Spleen (tissue), 11 donors: Measurements from ENCODE around the gene ICOS. TPM values are rescaled to one million over a fixed set of nuclear protein-coding genes. Genes with fewer than 3 reads are reported as not detected.

Experiments used
- DNase-seq: peaks from one replicate; pipeline ENCODE4 v3.0.0-alpha.2; 2020
- H3K27ac ChIP-seq, 8 donors: fragments of 200-600 bp; sonication (generic) in 7 of 8; 1 replicate in 4 of 8; 2 replicates in 4 of 8; pipeline versions ENCODE4 v1.5.0 to v1.8.0; 2016 to 2021; ENCODE audit warnings: inconsistent platforms in 4 of 8, mild to moderate bottlenecking in 4 of 8, moderate library complexity in 1 of 8
- H3K27me3 ChIP-seq, 7 donors: fragments of 200-600 bp; sonication (generic) in 6 of 7; replicated peaks in 1 of 7; 1 replicate in 4 of 7; 2 replicates in 3 of 7; pipeline versions ENCODE4 v1.5.0 to v1.8.0; 2016 to 2021; ENCODE audit warnings: inconsistent platforms in 3 of 7, mild to moderate bottlenecking in 1 of 7
- H3K36me3 ChIP-seq, 6 donors: fragments of 200-600 bp; sonication (generic) in 5 of 6; 1 replicate in 4 of 6; 2 replicates in 2 of 6; pipeline versions ENCODE4 v1.5.0 to v1.8.0; 2016 to 2021; ENCODE audit warnings: inconsistent platforms in 2 of 6
- H3K4me1 ChIP-seq, 6 donors: fragments of 200-600 bp; sonication (generic) in 5 of 6; 1 replicate in 3 of 6; 2 replicates in 3 of 6; pipeline versions ENCODE4 v1.5.0 to v1.8.0; 2016 to 2021; ENCODE audit warnings: inconsistent platforms in 3 of 6
- H3K4me3 ChIP-seq, 8 donors: fragments of 200-600 bp; sonication (generic) in 7 of 8; 1 replicate in 4 of 8; 2 replicates in 4 of 8; pipeline versions ENCODE4 v1.5.0 to v1.8.0; 2016 to 2021; ENCODE audit warnings: inconsistent platforms in 4 of 8, mild to moderate bottlenecking in 4 of 8, moderate library complexity in 2 of 8
- H3K9me3 ChIP-seq, 8 donors: fragments of 200-600 bp; sonication (generic) in 7 of 8; 1 replicate in 4 of 8; 2 replicates in 4 of 8; pipeline versions ENCODE4 v1.5.0 to v1.8.0; 2016 to 2021; ENCODE audit warnings: inconsistent platforms in 4 of 8
- CTCF ChIP-seq, 11 experiments: fragments of 200-600 bp in 7 of 11; fragments of 450-650 bp in 4 of 11; sonication (generic) in 4 of 11; IDR thresholded peaks in 8 of 11; conservative IDR thresholded peaks in 3 of 11; 1 replicate in 7 of 11; 2 replicates in 4 of 11; pipeline versions ENCODE4 v1.4.0 to v1.8.0; 2016 to 2021; ENCODE audit warnings: antibody characterized with exemption in 11 of 11, inconsistent platforms in 4 of 11, mild to moderate bottlenecking in 1 of 11
- POLR2A ChIP-seq, 3 donors: fragments of 450-650 bp; IDR thresholded peaks; one replicate each; pipeline ENCODE4 v1.5.1; 2017; ENCODE audit warnings: antibody characterized with exemption in 3 of 3, mild to moderate bottlenecking in 1 of 3
- POLR2AphosphoS5 ChIP-seq, 3 donors: sonication (generic); formaldehyde crosslinking; IDR thresholded peaks; one replicate each; pipeline ENCODE4 v1.5.1; 2017; ENCODE audit warnings: antibody characterized with exemption in 3 of 3
- WGBS, 5 donors: extraction: QIAGEN DNeasy Blood & Tissue Kit in 3 of 5; methylation state at CpG; one replicate each; pipeline versions ENCODE4 v1.1.5 to v1.1.7; 2013 to 2018; 5-methylcytosine and 5-hydroxymethylcytosine counted together
- intact Hi-C: fragments of 100-400 bp; cut with DNase I; formaldehyde crosslinking; loops from one replicate; pipeline ENCODE4 v1.15.0; 2023; ENCODE audit warnings: low total_unique reads
- polyA plus RNA-seq, 3 donors: library from polyadenylated mRNA; stranded (reverse); fragments of 200-250 nt; gene quantifications; one replicate each; pipeline ENCODE4 v1.2.1, GENCODE V29; 2013
- total RNA-seq, 7 donors: library from RNA; depleted of rRNA in 3 of 7; stranded (reverse); fragments of >200 nt in 3 of 7; fragmentation: NEBNext Ultra II Directional in 4 of 7; extraction: Animal tissue kit (Norgen Biotek cat#: 25700) in 4 of 7; gene quantifications; one replicate each; pipeline versions ENCODE4 v1.1.0 to v1.2.1, GENCODE V29; 2016 to 2021
- donor health status: healthy with polysubstance abuse.
- donor health status: DM: no; HTN: no; CAD: no; lungs with moderate emphysema.
- donor health status: DM: no; HTN: no; CAD: no.
- donor health status: Bipolar disorder and iron deficiency.
- donor health status: healthy.
- donor health status: DM: no; HTN: no; CAD: no.
- donor health status: DM: yes; HTN: yes; CAD: no.

ICOS gene
- total and polyA plus RNA-seq, 10 donors: 1.2 to 5.0 (median 3.6) TPM

- Histone ChIP-seq H3K9me3 (no peaks in the 10 kb centered on the region), H3K4me3 (no peak overlapping the region), H3K36me3 (no peaks in the 10 kb centered on the region), H3K27ac (no peak overlapping the region), H3K4me1 (peaks cover 0 to 31% (median 2%) of the 10 kb centered on the region in 6 donors), H3K27me3 (no peaks in the 10 kb centered on the region)
- WGBS, 5 donors: 35 to 77% (median 55%) methylated on average over 1 of the region's 1 CpG
- intact Hi-C loops: no loop called here
- TF ChIP-seq CTCF (IDR thresholded peaks at IDR 0.05 in 8 of 11, conservative IDR thresholded peaks at IDR 0.05 in 3 of 11) (no peak), POLR2AphosphoS5 (IDR thresholded peaks at IDR 0.05) (no peak), POLR2A (IDR thresholded peaks at IDR 0.05) (no peak)
- DNase-seq: no peak
Observed at GRCh38 chr2:203997481-203997880, 60.9 kb downstream of the ICOS start.

DNA sequence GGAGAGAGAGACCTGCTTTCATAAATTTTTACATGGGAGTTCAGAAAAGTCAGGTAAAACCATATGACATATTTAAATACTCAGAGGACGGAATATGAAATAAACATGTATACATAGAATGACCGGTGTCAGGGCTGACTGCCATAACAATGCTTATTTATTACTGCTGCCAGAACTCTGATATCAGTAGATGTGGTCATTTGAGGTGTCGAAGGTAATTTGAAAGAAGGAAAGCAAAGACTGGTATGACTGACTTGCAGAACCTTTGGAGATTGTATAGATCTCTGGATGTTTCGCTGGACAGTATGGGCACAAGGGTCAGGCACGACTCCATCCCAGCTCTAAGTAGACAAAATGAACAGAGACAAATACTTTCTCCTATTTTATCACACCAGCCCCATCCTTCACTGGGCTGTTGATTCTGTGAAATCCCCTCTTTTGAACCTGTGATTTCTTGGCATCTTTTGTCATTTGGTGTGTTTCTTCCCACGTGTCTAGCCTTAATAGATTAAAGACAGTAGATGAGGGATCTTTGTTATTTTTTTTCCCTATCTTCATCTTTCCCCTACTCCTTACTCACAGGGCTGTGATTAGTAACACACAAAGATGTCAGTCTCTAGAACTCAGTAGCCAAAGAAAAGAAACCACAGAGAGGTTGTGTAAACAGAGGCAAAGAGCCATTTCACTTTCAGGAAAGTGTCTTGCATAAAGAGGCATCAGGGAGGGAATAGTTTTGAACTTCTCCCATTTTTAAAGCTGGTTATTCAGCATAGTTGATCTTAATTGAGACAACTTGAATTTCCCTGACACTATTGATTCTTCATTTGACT lies 61.6 kb downstream of the ICOS start:
- WGBS, 5 donors: 72 to 85% (median 78%) methylated on average over 6 of the region's 6 CpGs

GRCh38 chr2:203999835-204000234 lies 63.3 kb downstream of the ICOS start:
- TF ChIP-seq POLR2A (IDR thresholded peaks at IDR 0.05) (no peak), POLR2AphosphoS5 (IDR thresholded peaks at IDR 0.05) (no peak), CTCF (IDR thresholded peaks at IDR 0.05 in 8 of 11, conservative IDR thresholded peaks at IDR 0.05 in 3 of 11) (no peak)
- no peak overlapping the region for H3K4me3 ChIP-seq
- H3K27me3 ChIP-seq: no peaks in the 10 kb centered on the region
- intact Hi-C loops: no loop called here
- DNase-seq: no peak
- no peaks in the 10 kb centered on the region for H3K9me3 ChIP-seq
- no peaks in the 10 kb centered on the region for H3K36me3 ChIP-seq
- peak overlapping the region in 1 of 8 donors; percentile 4 for H3K27ac ChIP-seq
- peaks cover 0 to 26% (median 1%) of the 10 kb centered on the region in 6 donors for H3K4me1 ChIP-seq

More for the DNA sequence above, 61.6 kb downstream of the ICOS start:
- TF ChIP-seq POLR2A (IDR thresholded peaks at IDR 0.05) (no peak), CTCF (IDR thresholded peaks at IDR 0.05 in 8 of 11, conservative IDR thresholded peaks at IDR 0.05 in 3 of 11) (no peak), POLR2AphosphoS5 (IDR thresholded peaks at IDR 0.05) (no peak)
- no peaks in the 10 kb centered on the region for H3K27me3 ChIP-seq
- H3K27ac ChIP-seq: no peak overlapping the region
- H3K36me3 ChIP-seq: no peaks in the 10 kb centered on the region
- H3K4me1 ChIP-seq: peaks cover 0 to 26% (median 2%) of the 10 kb centered on the region in 6 donors
- no peak for DNase-seq
- intact Hi-C loops: no loop called here
- no peak overlapping the region for H3K4me3 ChIP-seq
- no peaks in the 10 kb centered on the region for H3K9me3 ChIP-seq

DNA sequence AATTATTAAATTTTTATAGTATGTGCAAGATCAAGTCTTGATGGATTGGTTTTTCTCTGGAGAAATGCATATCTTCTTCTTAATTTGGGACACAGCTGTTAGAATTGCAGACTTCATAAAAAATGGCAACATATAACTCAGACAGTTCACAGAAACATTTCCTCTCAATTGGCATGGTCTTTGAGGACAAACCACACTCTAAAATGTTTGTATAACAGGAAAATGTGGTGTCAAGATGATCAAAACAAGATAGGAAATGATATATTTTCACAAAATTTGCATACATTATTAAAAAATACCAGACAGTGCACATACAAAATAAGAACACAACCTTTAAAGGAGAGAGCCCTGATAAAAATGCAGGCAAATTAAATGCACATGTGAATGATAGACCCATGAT lies 63.9 kb downstream of the ICOS start:
- DNase-seq: no peak
- H3K27me3 ChIP-seq: no peaks in the 10 kb centered on the region
- H3K4me1 ChIP-seq: peaks cover 0 to 26% (median 1%) of the 10 kb centered on the region in 6 donors
- no peak overlapping the region for H3K4me3 ChIP-seq
- no peak for TF ChIP-seq CTCF (IDR thresholded peaks at IDR 0.05 in 8 of 11, conservative IDR thresholded peaks at IDR 0.05 in 3 of 11)
- TF ChIP-seq POLR2AphosphoS5 (IDR thresholded peaks at IDR 0.05): no peak
- TF ChIP-seq POLR2A (IDR thresholded peaks at IDR 0.05): no peak
- H3K9me3 ChIP-seq: no peaks in the 10 kb centered on the region
- H3K36me3 ChIP-seq: no peaks in the 10 kb centered on the region
- H3K27ac ChIP-seq: peak overlapping the region in 2 of 8 donors; percentile 8 to 25
- intact Hi-C loops: no loop called here
